HEK293T (cell line): Measurements from ENCODE around the gene PDE4B.

Experiments used
- CTCF ChIA-PET: fragments of 350-600 bp; formaldehyde crosslinking; extraction: SDS; loops from one replicate; lab custom pipeline; 2021; ENCODE audit warnings: antibody characterized with exemption, inconsistent platforms; lab: Yijun Ruan, JAX
- POLR2A ChIA-PET: fragments of 350-600 bp; formaldehyde crosslinking; extraction: SDS; loops from one replicate; lab custom pipeline; 2020; ENCODE audit warnings: antibody characterized with exemption, inconsistent platforms; lab: Yijun Ruan, JAX
- DNase-seq: peaks from one replicate; pipeline ENCODE4 v3.0.0; 2012; ENCODE audit warnings: mixed read lengths; ENCODE audit errors: extremely low spot score
- ARNT ChIP-seq: fragments of 450-650 bp; IDR thresholded peaks from 2 replicates; pipeline ENCODE4 v1.6.1; 2017; ENCODE audit warnings: mild to moderate bottlenecking
- BHLHE40 ChIP-seq: fragments of 450-650 bp; IDR thresholded peaks from 2 replicates; pipeline ENCODE4 v1.6.1; 2016; ENCODE audit warnings: mild to moderate bottlenecking, moderate library complexity, borderline replicate concordance
- CTBP1 ChIP-seq: fragments of 450-650 bp; IDR thresholded peaks from 2 replicates; pipeline ENCODE4 v1.6.1; 2016; ENCODE audit warnings: borderline replicate concordance
- ELF4 ChIP-seq: fragments of 450-650 bp; IDR thresholded peaks from 2 replicates; pipeline ENCODE4 v1.6.1; 2017; ENCODE audit warnings: antibody characterized with exemption
- FOXA1 ChIP-seq: fragments of 450-650 bp; IDR thresholded peaks from 2 replicates; pipeline ENCODE4 v1.6.1; 2016; ENCODE audit warnings: mild to moderate bottlenecking
- FOXK2 ChIP-seq: fragments of 450-650 bp; IDR thresholded peaks from 2 replicates; pipeline ENCODE4 v1.6.1; 2016; ENCODE audit warnings: mild to moderate bottlenecking
- FOXM1 ChIP-seq: fragments of 450-650 bp; IDR thresholded peaks from 2 replicates; pipeline ENCODE4 v1.6.1; 2017; ENCODE audit warnings: mild to moderate bottlenecking, borderline replicate concordance
- HDGF ChIP-seq: fragments of 450-650 bp; IDR thresholded peaks from 2 replicates; pipeline ENCODE4 v1.6.1; 2017; ENCODE audit warnings: antibody characterized with exemption, borderline replicate concordance
- L3MBTL2 ChIP-seq: fragments of 450-650 bp; conservative IDR thresholded peaks from 2 replicates; pipeline ENCODE4 v1.6.1; 2016; ENCODE audit warnings: mild to moderate bottlenecking
- LEF1 ChIP-seq: fragments of 450-650 bp; IDR thresholded peaks from 2 replicates; pipeline ENCODE4 v1.6.1; 2017; ENCODE audit warnings: mild to moderate bottlenecking, borderline replicate concordance
- NFRKB ChIP-seq: fragments of 450-650 bp; IDR thresholded peaks from 2 replicates; pipeline ENCODE4 v1.6.1; 2016; ENCODE audit warnings: mild to moderate bottlenecking, moderate library complexity
- PKNOX1 ChIP-seq: fragments of 450-650 bp; IDR thresholded peaks from 2 replicates; pipeline ENCODE4 v1.6.1; 2016
- SP1 ChIP-seq: fragments of 450-650 bp; IDR thresholded peaks from 2 replicates; pipeline ENCODE4 v1.6.1; 2017
- SUZ12 ChIP-seq: fragments of 450-650 bp; IDR thresholded peaks from 2 replicates; pipeline ENCODE4 v1.6.1; 2016; ENCODE audit warnings: mild to moderate bottlenecking
- TARDBP ChIP-seq: fragments of 450-650 bp; IDR thresholded peaks from 2 replicates; pipeline ENCODE4 v1.6.1; 2016
- ZNF384 ChIP-seq: fragments of 450-650 bp; IDR thresholded peaks from 2 replicates; pipeline ENCODE4 v1.6.1; 2016

The PDE4B gene

GRCh38 chr1:65792669-65793358 lies at the start of gene PDE4B:
TSS of gene PDE4B (plus strand) at chr1:65792895.
- POLR2A ChIA-PET: no interaction called here
- CTCF ChIA-PET: interaction anchor here (0.6 to 0.9 kb wide), 2 partner anchors 10 to 37 kb away, joined by 3 read pairs; no protein-coding TSS in a partner anchor

GRCh38 chr1:65744731-65745130 lies 48.0 kb upstream of the PDE4B start:
- CTCF ChIA-PET: no interaction called here
- TF ChIP-seq PKNOX1 (no peak), NFRKB (no peak), TARDBP (no peak), SUZ12 (no peak), ELF4 (no peak), CTBP1 (no peak), SP1 (no peak), FOXK2 (no peak), FOXA1 (no peak), L3MBTL2 (no peak), BHLHE40 (no peak), ARNT (no peak), ZNF384 (no peak)
- DNase-seq: no peak
- POLR2A ChIA-PET: no interaction called here

More at GRCh38 chr1:65792669-65793358, at the start of gene PDE4B:
- DNase-seq: peak; percentile 76
- TF ChIP-seq PKNOX1 (no peak), L3MBTL2 (peak; percentile 71)

DNA sequence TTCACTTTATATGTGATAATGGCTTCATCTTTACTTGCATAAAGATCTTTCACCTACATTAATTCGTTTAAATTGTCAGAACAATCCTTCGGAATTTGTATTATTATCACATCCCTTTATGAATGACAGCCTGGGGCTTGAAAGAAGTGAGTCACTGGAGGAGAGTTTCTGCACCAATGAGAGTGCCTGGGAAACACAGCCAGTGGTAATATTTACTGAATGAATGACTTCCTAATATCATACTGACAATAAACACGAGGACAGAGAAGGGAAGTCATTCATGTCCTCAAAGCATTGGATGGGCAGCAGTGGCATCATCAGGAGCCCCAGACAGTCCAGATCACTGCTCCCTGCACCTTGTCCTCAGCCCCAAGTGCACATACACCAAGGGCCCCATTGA lies 40.7 kb upstream of the PDE4B start:
- DNase-seq: no peak
- ChIA-PET CTCF (no interaction called here), POLR2A (no interaction called here)
- TF ChIP-seq FOXM1 (no peak), SUZ12 (no peak), ELF4 (no peak), BHLHE40 (no peak)

DNA sequence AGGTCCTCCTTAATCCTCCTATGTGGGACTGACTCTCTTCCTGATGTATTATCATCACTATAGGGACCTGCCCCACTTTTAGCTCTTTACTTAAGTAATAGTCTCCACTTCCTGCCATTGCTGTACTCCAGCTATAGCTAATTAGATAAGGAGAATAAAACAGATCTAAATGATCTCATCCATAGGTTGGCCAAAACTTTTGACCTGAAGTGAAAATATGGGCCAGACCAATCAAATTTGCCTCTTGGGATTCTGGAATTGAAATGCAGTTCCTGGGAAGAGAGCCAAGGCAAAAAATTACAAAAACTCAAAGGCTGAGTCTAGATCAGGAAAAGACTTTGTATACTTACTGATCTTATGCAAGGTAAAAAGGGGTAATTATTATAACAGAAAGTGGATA lies 36.1 kb upstream of the PDE4B start:
- ChIA-PET CTCF (no interaction called here), POLR2A (no interaction called here)
- TF ChIP-seq FOXM1 (no peak), CTBP1 (no peak), ARNT (no peak), SUZ12 (no peak), BHLHE40 (no peak), SP1 (no peak), ZNF384 (no peak), ELF4 (no peak), TARDBP (no peak), LEF1 (no peak), FOXK2 (no peak), FOXA1 (no peak), HDGF (no peak), PKNOX1 (no peak), L3MBTL2 (no peak), NFRKB (no peak)
- DNase-seq: no peak

GRCh38 chr1:65757531-65757930 lies 35.2 kb upstream of the PDE4B start:
- ChIA-PET POLR2A (no interaction called here), CTCF (no interaction called here)
- TF ChIP-seq FOXK2 (no peak), SP1 (no peak), NFRKB (no peak)
- DNase-seq: no peak

DNA sequence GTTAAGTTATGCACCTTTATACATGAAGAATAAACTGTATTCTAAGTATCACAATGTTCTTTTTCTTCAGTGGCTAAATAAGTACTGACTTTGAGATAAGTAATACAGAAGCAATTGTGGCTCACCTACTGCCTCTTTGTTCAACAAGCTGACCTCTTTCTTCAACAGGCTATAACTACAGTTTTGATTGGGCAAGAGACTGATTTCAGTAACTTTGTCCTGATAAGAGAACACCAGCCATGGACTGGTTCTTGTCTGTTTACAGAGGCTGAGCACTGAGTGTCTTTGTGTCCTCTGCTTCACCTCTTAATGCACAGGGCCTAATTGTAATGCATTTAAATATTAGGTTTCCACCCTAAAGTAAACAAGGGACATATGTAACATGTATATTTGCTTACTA lies 34.6 kb upstream of the PDE4B start:
- CTCF ChIA-PET: interaction anchor here (0.6 kb wide), 1 partner anchor 692 kb away, joined by 4 read pairs; no protein-coding TSS in a partner anchor
- POLR2A ChIA-PET: no interaction called here

DNA sequence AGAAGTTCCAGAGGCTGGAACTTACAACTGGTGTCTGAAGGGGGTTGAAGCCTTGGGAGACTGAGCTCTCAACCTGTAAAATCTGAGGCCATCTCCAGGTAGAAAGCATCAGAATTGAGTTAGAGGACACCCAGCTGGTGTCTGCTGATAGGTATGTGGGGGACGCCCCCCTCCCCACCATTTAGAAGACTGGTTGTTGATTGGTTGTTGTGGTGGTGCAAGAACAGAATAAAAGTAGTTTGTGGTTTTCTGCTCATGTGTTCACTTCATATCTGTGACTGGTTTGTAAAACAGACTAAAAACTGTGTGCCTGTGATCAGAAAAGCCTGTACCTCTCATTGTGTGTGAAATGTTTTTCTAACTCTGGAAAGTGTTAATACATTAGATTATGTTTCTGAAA lies 33.2 kb upstream of the PDE4B start:
- TF ChIP-seq L3MBTL2 (no peak), SUZ12 (no peak), ZNF384 (no peak), NFRKB (no peak), BHLHE40 (no peak), FOXA1 (no peak), FOXM1 (no peak), SP1 (no peak), CTBP1 (no peak), TARDBP (no peak), HDGF (no peak), ARNT (no peak), ELF4 (no peak)
- POLR2A ChIA-PET: no interaction called here
- CTCF ChIA-PET: no interaction called here
- no peak for DNase-seq

More for the DNA sequence above, 34.6 kb upstream of the PDE4B start:
- DNase-seq: no peak
- TF ChIP-seq SP1 (no peak), SUZ12 (no peak), NFRKB (no peak)
